GM12878 (cell line): ENCODE results near the gene PRG2.

Experiments used
- ATF3 ChIP-seq: IDR thresholded peaks from 2 replicates; pipeline ENCODE4 v1.6.1; 2011; ENCODE audit warnings: low read depth, mild to moderate bottlenecking, low read length, moderate library complexity, borderline replicate concordance; ENCODE audit errors: extremely low read depth
- TF ChIP-seq, protein P1 (sequence below): fragments of 450-650 bp; IDR thresholded peaks from 2 replicates; pipeline ENCODE4 v1.6.1; 2017; ENCODE audit warnings: mild to moderate bottlenecking

- no peak for TF ChIP-seq ATF3
- TF ChIP-seq, protein P1, sequence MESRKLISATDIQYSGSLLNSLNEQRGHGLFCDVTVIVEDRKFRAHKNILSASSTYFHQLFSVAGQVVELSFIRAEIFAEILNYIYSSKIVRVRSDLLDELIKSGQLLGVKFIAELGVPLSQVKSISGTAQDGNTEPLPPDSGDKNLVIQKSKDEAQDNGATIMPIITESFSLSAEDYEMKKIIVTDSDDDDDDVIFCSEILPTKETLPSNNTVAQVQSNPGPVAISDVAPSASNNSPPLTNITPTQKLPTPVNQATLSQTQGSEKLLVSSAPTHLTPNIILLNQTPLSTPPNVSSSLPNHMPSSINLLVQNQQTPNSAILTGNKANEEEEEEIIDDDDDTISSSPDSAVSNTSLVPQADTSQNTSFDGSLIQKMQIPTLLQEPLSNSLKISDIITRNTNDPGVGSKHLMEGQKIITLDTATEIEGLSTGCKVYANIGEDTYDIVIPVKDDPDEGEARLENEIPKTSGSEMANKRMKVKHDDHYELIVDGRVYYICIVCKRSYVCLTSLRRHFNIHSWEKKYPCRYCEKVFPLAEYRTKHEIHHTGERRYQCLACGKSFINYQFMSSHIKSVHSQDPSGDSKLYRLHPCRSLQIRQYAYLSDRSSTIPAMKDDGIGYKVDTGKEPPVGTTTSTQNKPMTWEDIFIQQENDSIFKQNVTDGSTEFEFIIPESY = no peak
Observed at GRCh38 chr11:57357856-57358255, 32.6 kb downstream of the PRG2 start.
